LNCaP clone FGC (cell line): ENCODE measurements around the gene EPHB1.

Source experiments
- DNase-seq: peaks from one replicate; pipeline ENCODE4 v3.0.0-alpha.2; 2011; ENCODE audit warnings: low read depth
- H3K4me3 ChIP-seq: 2 replicates; pipeline ENCODE4 v1.5.1; 2011; ENCODE audit warnings: mild to moderate bottlenecking, low read depth, low read length, control low read depth
- TF ChIP-seq, protein P1 (sequence below): IDR thresholded peaks from 2 replicates; pipeline ENCODE4 v1.5.1; 2012; ENCODE audit warnings: mild to moderate bottlenecking; ENCODE audit not compliant: control insufficient read depth, insufficient read depth; ENCODE audit errors: extremely low read depth

Gene EPHB1

DNA sequence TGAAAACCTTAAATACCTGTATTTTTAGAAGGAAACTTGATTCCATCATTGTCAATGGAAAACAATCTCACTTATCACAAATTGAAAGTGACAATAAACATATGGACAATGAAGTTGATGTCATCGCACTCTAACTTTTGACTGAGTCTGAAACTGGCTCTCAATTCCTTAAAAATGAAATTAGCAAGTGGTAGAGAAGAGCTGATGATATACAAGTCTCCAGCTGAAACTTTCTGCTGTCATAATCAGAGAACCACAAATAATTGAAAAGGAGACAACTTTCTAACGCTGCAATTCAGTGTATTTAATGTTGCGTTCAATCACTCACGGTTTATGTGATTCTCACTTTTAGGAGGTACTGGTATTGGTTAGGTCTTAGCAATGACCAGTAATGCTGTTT is 37.5 kb downstream of the EPHB1 start:
- no peak for DNase-seq
- no peak overlapping the region for H3K4me3 ChIP-seq
- TF ChIP-seq, protein P1, sequence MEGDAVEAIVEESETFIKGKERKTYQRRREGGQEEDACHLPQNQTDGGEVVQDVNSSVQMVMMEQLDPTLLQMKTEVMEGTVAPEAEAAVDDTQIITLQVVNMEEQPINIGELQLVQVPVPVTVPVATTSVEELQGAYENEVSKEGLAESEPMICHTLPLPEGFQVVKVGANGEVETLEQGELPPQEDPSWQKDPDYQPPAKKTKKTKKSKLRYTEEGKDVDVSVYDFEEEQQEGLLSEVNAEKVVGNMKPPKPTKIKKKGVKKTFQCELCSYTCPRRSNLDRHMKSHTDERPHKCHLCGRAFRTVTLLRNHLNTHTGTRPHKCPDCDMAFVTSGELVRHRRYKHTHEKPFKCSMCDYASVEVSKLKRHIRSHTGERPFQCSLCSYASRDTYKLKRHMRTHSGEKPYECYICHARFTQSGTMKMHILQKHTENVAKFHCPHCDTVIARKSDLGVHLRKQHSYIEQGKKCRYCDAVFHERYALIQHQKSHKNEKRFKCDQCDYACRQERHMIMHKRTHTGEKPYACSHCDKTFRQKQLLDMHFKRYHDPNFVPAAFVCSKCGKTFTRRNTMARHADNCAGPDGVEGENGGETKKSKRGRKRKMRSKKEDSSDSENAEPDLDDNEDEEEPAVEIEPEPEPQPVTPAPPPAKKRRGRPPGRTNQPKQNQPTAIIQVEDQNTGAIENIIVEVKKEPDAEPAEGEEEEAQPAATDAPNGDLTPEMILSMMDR: no peak

DNA sequence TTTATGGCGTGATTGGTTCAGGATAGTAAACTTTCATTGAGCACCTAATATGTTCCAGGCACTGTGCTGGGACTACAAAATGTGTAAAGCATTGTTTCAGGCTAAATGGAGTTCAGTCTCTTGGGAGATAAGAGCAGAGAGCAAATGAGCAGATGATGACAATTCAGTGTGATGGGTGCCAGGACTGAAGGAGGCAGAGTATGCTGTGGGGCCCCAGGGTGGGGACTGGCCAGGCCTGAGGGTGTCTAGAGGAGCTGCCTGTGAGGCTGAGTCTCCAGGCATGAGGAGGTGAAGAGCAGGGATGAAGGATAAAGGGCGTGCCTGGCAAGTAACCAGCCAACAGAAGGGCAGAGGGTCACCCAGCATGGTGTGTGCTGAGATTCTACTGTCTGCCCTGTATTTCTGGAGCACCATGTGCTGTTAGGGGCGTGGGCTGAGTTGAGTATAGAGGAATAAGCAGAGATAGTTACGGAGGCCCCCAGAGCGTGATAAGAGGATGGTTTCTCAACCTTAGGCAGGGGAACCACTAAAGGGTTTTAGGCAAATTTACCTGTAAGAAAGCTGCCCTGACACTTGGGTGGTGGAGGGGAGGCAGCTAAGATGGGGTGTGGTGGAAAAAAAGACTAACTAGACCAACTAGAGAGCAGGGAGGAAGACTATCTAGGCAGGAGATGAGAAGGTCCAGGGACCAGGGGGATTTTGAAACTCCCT is 38.5 kb downstream of the EPHB1 start:
- H3K4me3 ChIP-seq: no peak overlapping the region
- TF ChIP-seq, protein P1: no peak
- no peak for DNase-seq

DNA sequence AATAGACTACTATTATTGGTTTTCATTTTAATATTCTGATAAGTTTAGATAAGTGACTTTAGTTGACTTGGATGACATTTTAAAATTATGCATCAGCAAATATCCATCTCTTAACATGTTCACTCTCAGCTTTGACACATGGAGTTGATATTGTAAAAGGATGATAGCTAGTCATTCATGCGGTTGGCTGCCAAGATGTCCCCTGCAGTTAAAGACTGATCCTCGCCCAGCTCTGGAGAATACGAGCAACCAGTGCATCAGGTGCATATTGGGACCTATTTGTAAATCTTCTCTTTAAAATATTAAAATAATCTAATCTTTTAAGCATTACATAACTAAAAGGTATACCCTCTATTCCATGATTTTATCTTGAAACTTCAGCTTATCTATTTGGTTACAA is 41.9 kb downstream of the EPHB1 start:
- TF ChIP-seq, protein P1: no peak

DNA sequence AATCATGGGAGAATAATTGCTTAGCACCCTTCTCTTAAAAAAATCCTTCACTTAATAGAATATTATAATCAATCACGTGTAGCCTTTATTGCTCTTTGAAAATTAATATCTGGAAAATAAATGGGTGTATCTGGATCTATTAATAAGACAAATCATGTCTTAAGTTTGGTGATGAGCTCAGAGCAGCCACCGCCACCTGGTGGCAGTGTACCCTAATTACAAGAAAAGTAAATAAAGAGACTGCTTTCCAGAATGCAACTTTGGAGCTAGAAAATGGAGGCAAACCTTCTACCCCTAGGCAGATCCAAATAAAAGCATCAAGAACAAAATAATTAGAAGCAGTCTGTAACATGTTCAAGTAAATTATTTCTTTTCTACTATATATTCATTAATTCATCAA is 43.5 kb downstream of the EPHB1 start:
- TF ChIP-seq, protein P1: peak; percentile 30
- DNase-seq: no peak
- no peak overlapping the region for H3K4me3 ChIP-seq

More for the DNA sequence above, 41.9 kb downstream of the EPHB1 start:
- H3K4me3 ChIP-seq: no peak overlapping the region
- DNase-seq: no peak

DNA sequence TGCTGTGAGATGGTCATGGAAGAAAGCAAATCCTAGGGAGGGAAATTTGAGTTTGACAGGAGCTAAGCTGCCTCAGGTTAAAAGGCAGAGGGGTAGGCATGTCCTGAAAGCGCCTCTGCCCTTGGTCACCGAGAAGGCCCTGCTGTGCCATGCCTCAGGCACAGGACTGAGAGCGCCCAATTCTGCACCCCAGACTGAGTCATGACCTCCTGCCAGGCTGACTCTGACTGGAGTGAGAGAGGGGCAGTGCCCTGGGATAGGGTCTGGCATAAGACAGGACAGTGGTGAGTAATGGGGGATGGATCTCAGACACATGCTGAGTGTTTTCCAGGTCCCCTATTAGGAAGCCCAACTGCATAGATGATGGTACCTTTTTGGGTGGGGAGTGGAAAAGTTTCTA is 44.4 kb downstream of the EPHB1 start:
- no peak overlapping the region for H3K4me3 ChIP-seq
- DNase-seq: no peak
- TF ChIP-seq, protein P1: no peak

DNA sequence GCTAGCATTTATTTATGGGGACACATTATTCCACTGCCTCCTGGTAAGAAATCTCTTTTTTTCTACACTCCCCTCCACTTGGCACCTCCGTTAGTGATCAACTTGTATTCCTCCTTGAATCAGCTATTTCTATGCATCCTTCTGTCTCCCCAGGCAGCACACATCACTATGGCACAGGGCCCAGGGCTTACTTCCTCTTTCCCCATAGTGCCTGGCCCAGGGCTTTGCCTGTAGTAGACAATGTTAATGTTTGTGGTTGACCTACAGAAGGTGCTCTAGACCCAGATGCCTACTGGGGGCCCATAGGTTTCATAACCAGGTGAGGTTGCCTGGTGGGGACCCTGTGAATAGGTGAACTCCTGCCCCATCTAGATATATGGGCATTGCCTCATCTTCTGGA is 44.9 kb downstream of the EPHB1 start:
- TF ChIP-seq, protein P1: no peak
- DNase-seq: no peak

DNA sequence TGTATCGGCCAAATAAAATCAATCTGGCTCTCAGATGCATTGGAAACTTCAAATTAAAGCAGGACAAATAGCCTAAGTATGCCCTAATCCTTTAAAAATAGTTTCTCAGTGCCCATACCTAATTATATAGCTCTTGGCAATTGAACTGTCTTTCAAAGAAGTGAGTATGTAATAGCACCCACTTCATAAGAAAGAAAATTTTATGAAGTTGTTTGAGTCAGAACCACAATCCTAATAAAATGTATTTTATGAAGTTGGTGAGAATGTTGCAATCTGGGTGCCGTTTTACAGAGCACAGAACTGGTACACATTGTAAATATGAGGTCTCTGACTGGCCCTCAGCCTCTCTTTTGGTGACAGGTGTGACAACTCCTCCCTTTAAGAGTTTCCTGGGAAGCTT is 45.4 kb downstream of the EPHB1 start:
- TF ChIP-seq, protein P1: no peak
- no peak overlapping the region for H3K4me3 ChIP-seq
- DNase-seq: no peak

More for the DNA sequence above, 44.9 kb downstream of the EPHB1 start:
- H3K4me3 ChIP-seq: no peak overlapping the region
